GM19468 (cell line): ENCODE results near the gene THTPA.
"Not testable (repeated sequence)": the region's sequence is repeated elsewhere in the genome, so short reads cannot be mapped to it uniquely, and the experiment has no call there.

ENCODE experiments used
- ATAC-seq: cut with Tn5 transposase; IDR thresholded peaks from one replicate; pipeline ENCODE4 v1.9.1; 2021; ENCODE audit warnings: mild to moderate bottlenecking, moderate library complexity, moderate number of reproducible peaks; ENCODE audit not compliant: unreplicated experiment; ENCODE audit errors: extremely low read depth

THTPA gene

DNA sequence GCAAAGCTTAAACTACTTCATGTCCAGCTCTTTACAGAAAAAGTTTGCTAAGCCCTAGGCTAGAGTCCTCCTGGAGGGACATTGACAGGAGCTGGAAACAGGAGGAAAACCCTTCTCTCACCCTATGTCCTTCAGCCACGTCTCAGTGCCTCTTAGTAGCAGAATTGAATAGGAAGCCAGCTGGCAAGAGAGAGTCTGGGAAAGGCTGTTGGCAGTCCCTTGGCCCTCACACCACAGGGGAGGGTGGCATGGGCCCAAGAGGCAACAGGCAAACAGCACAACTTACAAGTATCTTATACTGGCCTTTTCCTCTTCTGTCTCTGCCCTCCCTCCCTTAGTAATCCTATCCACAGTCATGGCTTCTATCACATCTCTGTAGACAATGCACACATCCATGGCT lies 52.4 kb downstream of the THTPA start:
- no peak for ATAC-seq

DNA sequence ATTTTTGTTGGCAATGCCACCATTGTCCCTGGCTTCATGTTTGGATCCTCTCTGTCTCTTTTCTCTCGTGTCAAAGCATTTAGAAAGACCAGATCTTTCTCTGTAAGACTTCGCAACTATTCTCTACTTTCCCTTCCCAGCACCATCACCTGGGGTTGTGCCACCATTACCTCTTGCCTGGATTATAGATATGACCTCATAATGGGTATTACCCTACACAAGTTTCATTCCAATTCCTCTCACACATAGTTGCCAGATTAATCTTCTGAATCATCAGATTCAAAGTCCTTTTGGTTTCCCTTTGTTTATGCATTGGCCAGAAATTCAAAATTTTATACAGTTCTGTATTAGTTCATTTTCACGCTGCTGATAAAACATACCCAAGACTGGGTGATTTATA lies 52.9 kb downstream of the THTPA start:
- ATAC-seq, result no peak

DNA sequence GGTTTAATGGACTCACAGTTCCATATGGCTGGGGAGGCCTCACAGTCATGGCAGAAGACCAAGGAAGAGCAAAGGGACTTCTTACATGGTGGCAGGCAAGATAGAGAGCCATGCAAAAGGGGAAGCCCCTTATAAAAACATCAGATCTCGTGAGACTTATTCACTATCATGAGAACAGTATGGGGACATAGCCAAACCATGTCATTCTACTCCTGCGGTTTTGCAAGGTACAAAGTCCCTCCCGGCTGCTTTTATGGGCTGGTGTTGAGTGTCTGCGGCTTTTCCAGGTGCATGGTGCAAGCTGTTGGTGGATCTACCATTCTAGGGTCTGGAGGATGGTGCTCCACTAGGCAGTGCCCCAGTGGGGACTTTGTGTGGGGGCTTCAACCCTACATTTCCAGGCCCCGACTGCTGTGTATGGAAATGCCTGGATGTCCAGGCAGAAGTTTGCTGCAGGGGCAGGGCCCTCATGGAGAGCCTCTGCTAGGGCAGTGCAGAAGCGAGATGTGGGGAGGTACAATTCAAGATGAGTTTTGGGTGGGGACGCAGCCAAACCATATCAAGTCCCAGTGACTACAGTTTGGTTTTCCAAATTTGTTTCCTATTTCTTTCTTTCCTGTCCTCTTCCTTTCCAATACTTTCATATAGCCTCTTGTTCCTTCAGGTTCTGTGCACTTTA lies 53.5 kb downstream of the THTPA start:
- ATAC-seq, result not testable (repeated sequence)
